Gastroesophageal sphincter (tissue), 4 donors: Measurements from ENCODE around the gene INTS14. TPM values are rescaled to one million over a fixed set of nuclear protein-coding genes. Genes with fewer than 3 reads are reported as not detected.
A peak's percentile ranks its signal among the peaks of the same experiment; 100 is the strongest.

Experiments used
- ATAC-seq: fragments of 150-250 bp; one replicate; pipeline ENCODE4 v1.9.1; 2016; ENCODE audit warnings: mild to moderate bottlenecking, moderate library complexity
- H3K27ac ChIP-seq, 4 donors: fragments of 200-600 bp; sonication (generic) in 3 of 4; 1 replicate in 3 of 4; 2 replicates in 1 of 4; pipeline ENCODE4 v1.5.1; 2016 to 2019
- H3K27me3 ChIP-seq: fragments of 200-600 bp; sonication (generic); one replicate; pipeline ENCODE4 v1.5.1; 2019
- H3K36me3 ChIP-seq, 2 donors: fragments of 200-600 bp; sonication (generic); one replicate each; pipeline ENCODE4 v1.5.1; 2019; ENCODE audit warnings: control low read depth in 1 of 2
- H3K4me1 ChIP-seq, 3 donors: fragments of 200-600 bp; sonication (generic); 1 replicate in 2 of 3; 2 replicates in 1 of 3; pipeline ENCODE4 v1.5.1; 2016 to 2019; ENCODE audit warnings: control low read depth in 2 of 3
- H3K4me3 ChIP-seq, 2 donors: fragments of 200-600 bp; sonication (generic); one replicate each; pipeline ENCODE4 v1.5.1; 2019; ENCODE audit warnings: mild to moderate bottlenecking in 1 of 2, moderate library complexity in 1 of 2
- H3K9me3 ChIP-seq, 3 donors: fragments of 200-600 bp; sonication (generic); one replicate each; pipeline ENCODE4 v1.5.1; 2017 to 2019; ENCODE audit warnings: control low read depth in 2 of 3
- CTCF ChIP-seq, 4 experiments: fragments of 200-600 bp in 2 of 4; fragments of 450-650 bp in 2 of 4; sonication (generic) in 1 of 4; IDR thresholded peaks; one replicate each; pipeline ENCODE4 v1.5.1; 2017 to 2019; ENCODE audit warnings: antibody characterized with exemption in 4 of 4, mild to moderate bottlenecking in 2 of 4, moderate library complexity in 2 of 4
- EP300 ChIP-seq: sonication (generic); formaldehyde crosslinking; IDR thresholded peaks from one replicate; pipeline ENCODE4 v1.6.1; 2017; ENCODE audit warnings: antibody characterized with exemption, mild to moderate bottlenecking
- POLR2A ChIP-seq, 2 donors: fragments of 450-650 bp; IDR thresholded peaks; one replicate each; pipeline ENCODE4 v1.6.1; 2017; ENCODE audit warnings: antibody characterized with exemption in 2 of 2, mild to moderate bottlenecking in 2 of 2, moderate library complexity in 1 of 2
- POLR2AphosphoS5 ChIP-seq: sonication (generic); formaldehyde crosslinking; IDR thresholded peaks from one replicate; pipeline ENCODE4 v1.6.1; 2017; ENCODE audit warnings: antibody characterized with exemption
- WGBS, 2 donors: methylation state at CpG; one replicate each; pipeline ENCODE4 v1.1.5; 2018; ENCODE audit warnings: low coverage in 1 of 2; 5-methylcytosine and 5-hydroxymethylcytosine counted together
- total RNA-seq, 4 donors: library from RNA; depleted of rRNA; stranded (reverse); fragments of >200 nt; gene quantifications; one replicate each; pipeline ENCODE4 v1.1.0, GENCODE V29; 2016

INTS14 gene
- total RNA-seq, 4 donors from 2014 or later = 23.8 to 33.5 (median 28.8) TPM

DNA sequence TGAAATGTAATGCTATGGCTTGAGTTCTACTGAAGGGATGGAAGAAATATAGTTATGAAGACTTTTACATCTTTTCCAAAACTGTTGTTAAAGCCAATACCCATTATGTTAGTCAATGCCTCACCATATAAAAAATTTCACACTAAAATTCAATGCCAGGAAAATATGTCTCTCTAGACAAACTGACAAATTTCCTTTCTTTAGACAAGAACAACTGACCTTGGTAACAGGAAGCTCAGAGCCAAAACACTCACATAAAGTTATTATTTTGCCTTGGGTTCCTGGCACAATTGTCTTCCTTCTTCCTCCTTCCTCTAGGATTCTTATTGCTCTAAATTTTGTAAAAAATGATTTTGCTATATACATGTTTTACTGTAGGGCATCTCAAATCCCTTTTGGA lies 26.7 kb downstream of the INTS14 start:
- H3K9me3 ChIP-seq = no peaks in the 10 kb centered on the region
- H3K4me3 ChIP-seq = no peak overlapping the region
- H3K27me3 ChIP-seq = no peaks in the 10 kb centered on the region
- H3K27ac ChIP-seq = no peak overlapping the region
- no peak for ATAC-seq
- peaks cover 0 to 9% (median 0%) of the 10 kb centered on the region in 3 donors for H3K4me1 ChIP-seq
- no peak for TF ChIP-seq EP300
- no peak for TF ChIP-seq POLR2AphosphoS5
- no peak for TF ChIP-seq CTCF (IDR thresholded peaks at IDR 0.05)
- no peak for TF ChIP-seq POLR2A (IDR thresholded peaks at IDR 0.05)
- H3K36me3 ChIP-seq = peaks cover 6 to 100% of the 10 kb centered on the region in 2 donors

DNA sequence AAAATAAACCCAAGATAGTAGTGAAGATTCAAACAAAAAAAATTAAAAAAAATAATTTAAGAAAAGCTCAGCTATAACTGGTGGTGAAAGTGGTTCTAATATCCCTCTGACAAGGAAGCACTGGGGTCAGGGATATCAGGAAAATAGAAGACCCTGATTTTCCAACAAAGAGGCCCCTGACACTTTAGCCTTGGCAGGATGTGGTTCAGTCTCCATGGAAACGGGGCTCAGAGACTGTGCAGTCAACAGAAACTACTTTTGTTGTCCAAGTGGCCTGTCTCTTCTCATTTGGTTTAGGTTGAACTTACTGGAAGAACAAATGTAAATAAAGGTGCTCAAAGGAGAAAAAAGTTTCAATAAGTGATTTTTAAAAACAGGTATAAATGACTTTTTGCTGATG lies 27.2 kb downstream of the INTS14 start:
- Histone ChIP-seq H3K4me1 (peaks cover 0 to 9% (median 0%) of the 10 kb centered on the region in 3 donors), H3K9me3 (no peaks in the 10 kb centered on the region), H3K4me3 (no peak overlapping the region), H3K36me3 (peaks cover 8 to 100% of the 10 kb centered on the region in 2 donors), H3K27me3 (no peaks in the 10 kb centered on the region), H3K27ac (peak overlapping the region in 1 of 4 donors; percentile 10)
- no peak for TF ChIP-seq POLR2AphosphoS5
- TF ChIP-seq POLR2A (IDR thresholded peaks at IDR 0.05) = no peak
- no peak for TF ChIP-seq EP300
- no peak for TF ChIP-seq CTCF (IDR thresholded peaks at IDR 0.05)
- 38 to 44% methylated on average over 1 of the region's 1 CpG for WGBS, 2 donors
- no peak for ATAC-seq

GRCh38 chr15:65580287-65580686 lies 30.6 kb downstream of the INTS14 start:
- no peaks in the 10 kb centered on the region for H3K27me3 ChIP-seq
- H3K4me1 ChIP-seq = peaks cover 0 to 9% (median 0%) of the 10 kb centered on the region in 3 donors
- TF ChIP-seq POLR2AphosphoS5 = no peak
- TF ChIP-seq EP300 = no peak
- TF ChIP-seq CTCF (IDR thresholded peaks at IDR 0.05) = no peak
- no peak for TF ChIP-seq POLR2A (IDR thresholded peaks at IDR 0.05)
- no peak overlapping the region for H3K27ac ChIP-seq
- peaks cover 8 to 100% of the 10 kb centered on the region in 2 donors for H3K36me3 ChIP-seq
- H3K9me3 ChIP-seq = no peaks in the 10 kb centered on the region
- no peak overlapping the region for H3K4me3 ChIP-seq
- no peak for ATAC-seq

DNA sequence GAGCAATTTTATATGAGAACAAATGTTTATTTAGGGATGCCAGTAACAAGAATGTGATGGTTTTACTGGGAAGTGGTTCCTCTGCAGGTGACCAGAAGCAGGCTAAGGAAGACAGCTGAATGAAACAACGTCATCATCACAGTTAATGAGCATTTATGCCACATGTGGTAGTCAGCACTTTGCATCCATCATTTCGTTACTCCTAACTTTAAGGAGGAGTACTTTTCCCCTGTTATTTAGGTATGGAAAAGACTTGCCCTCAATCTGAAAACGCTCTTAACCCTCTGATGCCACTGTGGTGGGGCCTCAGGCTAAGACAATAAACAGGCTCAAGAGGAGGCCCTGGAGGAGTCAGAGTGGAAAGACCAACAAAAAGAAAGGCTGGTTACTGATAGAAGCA lies 31.2 kb downstream of the INTS14 start:
- Histone ChIP-seq H3K27me3 (no peaks in the 10 kb centered on the region), H3K9me3 (no peaks in the 10 kb centered on the region), H3K27ac (no peak overlapping the region), H3K4me3 (no peak overlapping the region), H3K36me3 (peaks cover 8 to 100% of the 10 kb centered on the region in 2 donors), H3K4me1 (peaks cover 0 to 9% (median 0%) of the 10 kb centered on the region in 3 donors)
- ATAC-seq = no peak
- TF ChIP-seq POLR2AphosphoS5 (no peak), EP300 (no peak), POLR2A (IDR thresholded peaks at IDR 0.05) (no peak), CTCF (IDR thresholded peaks at IDR 0.05) (no peak)
- 60 to 74% methylated on average over 1 to 3 of the region's 3 CpGs for WGBS, 2 donors

DNA sequence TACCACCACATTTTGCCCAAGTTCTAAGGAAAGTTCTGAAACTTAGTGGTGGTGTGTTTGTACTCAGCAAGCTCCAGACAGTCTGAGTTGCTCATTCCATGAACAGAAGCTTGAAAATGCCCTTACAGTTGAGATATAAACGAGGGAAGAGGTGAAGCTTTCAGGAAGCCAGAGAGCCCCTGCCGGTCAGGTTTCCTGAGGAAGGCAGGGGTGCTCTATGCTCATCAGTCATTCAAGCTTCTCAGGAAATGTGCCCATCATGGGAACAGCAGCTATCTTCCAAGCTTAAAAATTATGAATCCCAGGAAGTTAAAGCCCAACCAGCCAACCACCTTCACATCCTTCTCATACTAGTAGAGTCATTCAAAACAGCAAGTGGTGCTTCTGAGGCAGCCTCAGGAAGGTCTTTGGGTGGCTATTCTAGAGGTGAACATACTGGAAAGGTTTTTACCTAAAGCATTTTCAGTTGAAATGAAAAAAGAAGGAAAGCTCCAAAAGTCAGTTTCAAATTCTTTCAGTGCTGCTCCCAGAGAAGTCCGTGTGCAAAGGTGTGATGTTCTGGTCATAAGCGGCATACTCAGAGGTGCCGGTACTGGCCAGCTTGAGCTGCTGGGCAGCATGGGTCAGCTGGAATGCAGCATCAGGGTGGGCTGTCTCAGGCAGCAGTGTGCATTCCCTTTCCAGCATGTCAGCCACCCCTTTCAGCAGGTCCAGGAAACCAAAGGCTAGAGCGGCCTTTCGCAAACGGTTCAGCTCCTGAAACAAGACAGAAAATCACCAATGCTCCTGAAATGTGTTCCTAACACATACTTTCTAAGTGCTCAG lies 31.8 kb downstream of the INTS14 start:
- peaks cover 0 to 7% (median 0%) of the 10 kb centered on the region in 3 donors for H3K4me1 ChIP-seq
- 68 to 74% methylated on average over 6 to 7 of the region's 8 CpGs for WGBS, 2 donors

More for the DNA sequence above, 31.8 kb downstream of the INTS14 start:
- no peak for ATAC-seq
- no peak for TF ChIP-seq EP300
- no peak for TF ChIP-seq POLR2A (IDR thresholded peaks at IDR 0.05)
- no peak for TF ChIP-seq CTCF (IDR thresholded peaks at IDR 0.05)
- TF ChIP-seq POLR2AphosphoS5 = no peak
- H3K36me3 ChIP-seq = peaks cover 8 to 100% of the 10 kb centered on the region in 2 donors
- no peak overlapping the region for H3K27ac ChIP-seq
- no peaks in the 10 kb centered on the region for H3K27me3 ChIP-seq
- no peaks in the 10 kb centered on the region for H3K9me3 ChIP-seq
- H3K4me3 ChIP-seq = no peak overlapping the region
